Fibroblast of skin of right biceps (primary cell): ENCODE measurements around the gene MAPK8IP1.

Source experiments
- DNase-seq: peaks from one replicate; pipeline ENCODE4 v3.0.0-alpha.2; 2013

The MAPK8IP1 gene

DNA sequence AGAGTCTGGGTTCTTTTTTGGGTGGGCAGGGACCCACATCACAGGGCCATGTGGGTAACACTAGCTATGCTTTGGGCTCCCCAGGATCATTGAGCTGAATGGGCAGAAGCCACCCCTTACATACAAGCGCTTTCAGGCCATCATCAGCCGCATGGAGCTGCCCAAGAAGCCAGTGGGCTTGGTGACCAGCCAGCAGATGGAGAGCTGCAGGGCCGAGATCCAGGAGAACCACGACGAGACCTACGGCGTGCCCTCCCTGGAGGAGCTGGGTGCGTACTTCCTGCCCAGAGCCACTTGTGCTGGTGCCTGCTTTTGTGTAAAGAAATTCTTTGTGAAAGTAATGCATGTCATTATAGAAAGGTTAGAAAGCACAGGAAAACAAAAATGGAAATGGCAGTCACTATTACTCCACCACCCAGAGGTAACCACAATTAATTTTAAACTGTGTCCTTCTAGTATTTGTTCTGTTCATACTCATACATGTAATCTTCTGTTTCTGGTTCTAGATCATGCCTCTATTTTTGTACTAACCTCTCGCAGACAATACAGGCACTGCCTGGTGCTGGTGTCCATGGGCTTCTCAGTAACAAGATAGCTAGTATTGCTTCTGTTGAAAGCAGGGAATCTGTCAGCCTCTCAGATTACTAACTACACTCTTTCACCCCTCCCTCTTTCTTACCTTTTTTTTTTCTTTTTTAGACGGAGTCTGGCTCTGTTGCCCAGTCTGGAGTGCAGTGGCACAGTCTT is 24.5 kb upstream of the MAPK8IP1 start:
- DNase-seq: no peak

DNA sequence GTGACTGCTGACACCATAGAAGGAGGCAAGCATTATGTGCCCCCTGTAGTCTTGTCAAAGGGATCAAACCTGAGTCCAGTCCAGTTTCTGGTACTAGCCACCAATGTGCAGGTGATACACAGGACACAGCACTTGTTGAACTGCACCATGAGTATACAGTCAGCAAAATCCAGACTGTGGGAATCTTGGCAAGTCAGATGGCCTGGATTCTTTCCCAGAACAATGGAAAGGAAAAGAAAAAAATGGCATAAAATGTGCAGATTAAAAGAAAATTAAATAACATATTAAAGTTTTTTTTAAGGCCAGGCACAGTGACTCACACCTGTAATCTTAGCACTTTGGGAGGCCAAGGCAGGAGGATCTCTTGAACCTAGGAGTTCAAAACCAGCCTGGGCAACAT is 21.4 kb upstream of the MAPK8IP1 start:
- DNase-seq: no peak

DNA sequence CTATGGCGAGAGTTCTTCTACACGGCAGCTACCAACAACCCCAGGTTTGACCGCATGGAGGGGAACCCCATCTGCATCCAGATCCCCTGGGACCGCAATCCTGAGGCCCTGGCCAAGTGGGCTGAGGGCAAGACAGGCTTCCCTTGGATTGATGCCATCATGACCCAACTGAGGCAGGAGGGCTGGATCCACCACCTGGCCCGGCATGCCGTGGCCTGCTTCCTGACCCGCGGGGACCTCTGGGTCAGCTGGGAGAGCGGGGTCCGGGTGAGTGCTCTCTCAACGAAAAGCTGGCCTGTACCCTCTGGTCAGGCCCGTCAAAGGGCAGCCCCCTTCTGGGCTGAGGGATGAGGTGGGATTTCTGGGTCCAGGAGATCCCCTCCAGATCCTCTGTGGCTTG is 15.9 kb upstream of the MAPK8IP1 start:
- DNase-seq: no peak

- DNase-seq: no peak
Measured at GRCh38 chr11:45870706-45871105, 14.7 kb upstream of the MAPK8IP1 start.

DNA sequence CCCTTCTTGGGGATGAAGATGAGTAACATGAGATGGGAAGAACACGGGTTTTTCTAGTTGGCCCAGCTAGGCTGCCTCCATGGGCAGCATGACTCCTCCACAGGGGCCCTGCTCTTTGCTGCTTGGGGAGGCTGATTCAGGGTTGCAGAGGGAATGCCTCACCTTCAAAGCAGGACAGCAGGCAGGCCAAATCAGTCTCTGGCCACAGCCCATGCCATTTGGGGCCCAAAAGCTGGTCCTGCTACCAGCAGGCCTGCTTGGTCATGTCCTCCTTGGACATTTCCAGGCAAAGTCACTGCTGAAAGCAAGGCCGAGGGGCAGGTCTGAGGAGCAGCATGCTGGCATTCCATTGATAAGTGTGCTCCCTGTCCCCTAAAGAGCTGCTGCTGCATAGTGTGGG is 13.8 kb upstream of the MAPK8IP1 start:
- no peak for DNase-seq

GRCh38 chr11:45872651-45873356 is 12.6 kb upstream of the MAPK8IP1 start:
- DNase-seq: peak; percentile 87

DNA sequence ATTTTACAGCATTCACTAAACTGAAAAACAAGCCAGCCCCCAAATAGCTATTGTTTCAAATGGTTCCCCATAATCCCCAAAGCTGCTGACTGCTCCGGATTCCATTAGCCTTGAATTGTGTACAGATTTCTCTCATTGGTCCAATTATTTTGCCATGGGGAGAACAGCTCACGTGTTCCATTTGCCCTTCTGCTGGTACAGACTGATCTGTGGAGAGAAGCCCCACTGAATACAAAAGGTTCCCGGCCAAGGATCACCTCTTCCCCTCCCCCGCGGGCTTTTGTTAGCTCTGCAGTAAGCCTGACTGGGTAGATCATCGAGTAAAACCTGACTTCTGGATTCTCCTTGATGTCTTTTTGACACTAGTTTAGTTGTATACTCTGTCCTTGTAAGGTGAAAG is 9.1 kb upstream of the MAPK8IP1 start:
- DNase-seq: no peak

- DNase-seq: no peak
Measured at GRCh38 chr11:45877221-45877620, 8.2 kb upstream of the MAPK8IP1 start.

- DNase-seq: no peak
Measured at GRCh38 chr11:45877845-45878244, 7.6 kb upstream of the MAPK8IP1 start.

DNA sequence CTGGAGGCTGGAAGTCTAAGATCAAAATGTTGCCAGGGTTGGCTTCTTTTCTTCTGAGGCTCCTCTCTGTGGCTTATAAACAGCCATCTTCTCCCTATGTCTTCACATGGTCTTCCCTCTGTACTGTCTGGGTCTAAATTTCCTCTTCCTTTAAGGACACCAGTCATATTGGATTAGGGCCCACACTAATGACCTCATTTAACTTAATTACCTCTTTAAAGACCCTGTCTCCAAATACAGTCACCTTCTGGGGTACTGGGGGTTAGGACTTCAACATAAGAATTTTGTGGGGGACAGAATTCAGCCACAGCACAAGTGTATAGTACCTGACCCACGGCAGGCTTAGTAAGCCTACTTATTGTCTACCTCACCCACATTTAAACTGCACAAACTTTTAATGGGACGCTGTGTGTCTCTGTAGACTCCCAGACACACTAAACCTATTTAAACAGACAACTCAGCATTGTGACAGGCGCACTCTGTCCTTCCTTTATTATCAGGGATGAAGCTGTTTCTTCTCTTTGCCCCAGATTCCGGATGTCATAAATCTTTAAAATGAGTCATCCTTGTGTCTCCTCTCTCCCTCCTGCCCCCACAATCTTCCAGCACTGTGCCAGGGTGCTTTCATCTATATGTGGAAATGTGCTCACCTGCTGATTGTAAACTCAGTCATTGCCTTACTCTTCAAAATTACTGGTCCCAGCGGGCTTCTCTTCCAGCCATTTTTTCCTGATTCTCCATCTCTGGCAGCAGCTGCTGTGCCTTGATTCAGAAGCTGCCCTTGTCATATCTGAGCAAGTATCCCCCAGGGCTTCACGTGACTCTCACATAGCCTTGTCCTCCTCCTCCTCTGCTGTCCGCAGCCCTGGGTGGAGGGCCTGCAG is 5.4 kb upstream of the MAPK8IP1 start:
- DNase-seq: peak; percentile 29

DNA sequence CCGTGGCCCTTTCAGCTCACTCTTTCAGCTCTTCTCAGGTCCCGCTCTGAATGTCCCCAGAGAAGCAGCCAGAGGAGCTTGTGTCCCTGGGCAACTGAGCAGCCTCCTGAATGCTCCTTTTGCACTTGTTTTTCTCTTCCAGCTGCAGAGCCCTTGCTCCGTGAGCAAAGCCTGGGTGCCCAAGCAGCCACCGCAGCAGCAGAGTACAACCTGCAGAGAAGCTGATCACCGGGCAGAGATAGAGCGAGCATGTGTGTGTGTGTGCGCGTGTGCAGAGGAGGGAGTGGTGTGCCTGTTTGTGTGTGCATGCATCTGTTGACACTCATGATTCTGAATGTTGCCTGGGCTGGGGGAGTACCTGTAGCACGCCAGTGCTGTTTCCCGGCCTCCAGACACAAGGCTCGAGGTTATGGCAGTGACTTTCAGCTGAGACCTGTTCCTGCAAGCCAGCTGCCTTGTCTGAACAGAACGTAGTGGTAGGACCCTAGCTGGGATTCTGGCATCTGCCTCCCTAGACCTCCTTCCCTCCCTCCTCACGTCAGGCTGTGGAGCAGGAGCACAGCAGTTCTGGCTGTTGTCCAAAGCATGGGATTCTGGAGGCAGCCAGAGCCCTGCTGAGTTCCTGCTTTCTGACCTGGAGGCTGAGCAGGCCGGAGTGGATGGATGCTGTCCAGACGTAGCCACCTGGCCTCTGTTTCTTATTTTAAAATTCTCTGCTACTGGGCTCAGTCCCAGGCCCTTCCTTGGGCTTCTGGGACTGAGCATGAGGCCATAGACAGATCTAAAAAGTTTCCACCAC is 4.5 kb upstream of the MAPK8IP1 start:
- DNase-seq: no peak

- no peak for DNase-seq
Measured at GRCh38 chr11:45881708-45882368, 3.6 kb upstream of the MAPK8IP1 start.

- no peak for DNase-seq
Measured at GRCh38 chr11:45884596-45885185, 760 bp upstream of the MAPK8IP1 start.

GRCh38 chr11:45885921-45886721 is 670 bp downstream of the MAPK8IP1 start:
- DNase-seq: no peak

- no peak for DNase-seq
Measured at GRCh38 chr11:45886816-45887520, 1.5 kb downstream of the MAPK8IP1 start.

DNA sequence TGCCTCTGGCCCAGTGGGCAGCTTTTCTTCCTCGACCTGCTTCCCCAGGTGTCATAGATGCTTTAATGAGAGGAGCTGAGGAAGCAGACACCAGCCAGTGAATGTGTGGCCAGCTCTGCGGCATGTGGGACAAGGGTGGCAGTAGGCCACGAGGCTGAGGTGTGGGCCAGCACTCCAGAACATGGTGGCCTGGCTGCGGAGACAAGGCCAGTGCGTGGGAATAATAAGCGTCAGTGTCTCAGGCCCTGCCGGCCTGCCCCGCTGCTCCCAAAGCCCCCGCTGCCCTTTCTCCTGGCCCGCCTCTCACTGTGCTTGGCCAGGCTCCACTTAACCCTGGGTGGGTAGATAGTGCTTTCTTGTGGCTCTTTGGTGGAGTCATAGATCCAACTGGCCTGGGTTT is 2.1 kb downstream of the MAPK8IP1 start:
- DNase-seq: no peak

DNA sequence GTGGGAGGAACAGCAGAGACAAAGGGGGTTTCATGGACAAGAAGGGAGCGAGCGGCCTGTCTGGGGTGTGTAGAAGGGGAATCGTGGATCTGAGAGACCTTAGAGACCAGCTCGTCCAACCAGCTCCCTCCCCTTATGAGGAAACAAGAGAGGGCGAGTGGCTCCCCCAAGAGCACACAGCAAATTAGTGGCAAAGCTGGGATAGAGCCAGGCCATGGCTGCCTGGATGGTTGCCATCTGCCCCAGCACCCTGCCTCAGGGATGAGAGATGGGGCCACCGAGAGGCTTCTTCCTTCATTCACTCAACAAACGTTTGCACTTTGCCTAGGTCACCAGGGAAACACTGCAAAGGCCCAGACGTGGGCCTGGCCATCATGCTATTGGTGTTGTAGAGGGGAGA is 4.1 kb downstream of the MAPK8IP1 start:
- no peak for DNase-seq

- no peak for DNase-seq
Measured at GRCh38 chr11:45889966-45890365, 4.5 kb downstream of the MAPK8IP1 start.

GRCh38 chr11:45890886-45891550 is 5.6 kb downstream of the MAPK8IP1 start:
- DNase-seq: no peak

DNA sequence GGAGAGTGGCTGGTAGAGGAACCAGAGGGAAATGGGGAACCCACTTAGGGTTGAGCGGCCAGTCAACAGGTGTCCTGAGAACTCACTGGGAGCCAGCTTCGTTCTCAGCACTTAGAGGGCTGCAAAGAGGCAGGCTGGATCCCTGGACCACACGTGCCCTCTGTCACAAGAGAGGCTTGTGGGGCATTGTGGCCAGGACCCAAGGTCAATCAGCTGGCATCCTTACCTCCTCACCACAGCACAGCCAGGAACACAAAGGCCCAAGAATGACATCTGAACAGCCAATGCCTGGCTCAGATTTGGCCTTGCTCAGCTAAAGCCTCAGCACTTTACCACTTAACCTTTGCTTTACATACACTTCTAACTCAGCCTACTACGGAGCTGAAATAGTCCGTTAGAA is 7.4 kb downstream of the MAPK8IP1 start:
- no peak for DNase-seq
